GM12865 (cell line): Measurements from ENCODE around the gene PCBD1.

Experiments used
- DNase-seq: peaks from one replicate; pipeline ENCODE4 v3.0.0; 2010; ENCODE audit warnings: low read depth
- H3K4me3 ChIP-seq: 2 replicates; pipeline ENCODE4 v1.5.1; 2011; ENCODE audit warnings: mild to moderate bottlenecking, low read depth, low read length, control low read depth
- CTCF ChIP-seq: IDR thresholded peaks from 2 replicates; pipeline ENCODE4 v1.5.1; 2011; ENCODE audit warnings: low read length, control low read depth, low read depth, inconsistent platforms; ENCODE audit not compliant: insufficient read depth; ENCODE audit errors: missing control alignments

The PCBD1 gene

GRCh38 chr10:70917226-70917625, 28.9 kb upstream of the PCBD1 start:
- DNase-seq = no peak
- no peak for TF ChIP-seq CTCF
- H3K4me3 ChIP-seq = no peak overlapping the region

GRCh38 chr10:70916241-70916640, 27.9 kb upstream of the PCBD1 start:
- TF ChIP-seq CTCF = no peak
- no peak for DNase-seq
- H3K4me3 ChIP-seq = no peak overlapping the region

- H3K4me3 ChIP-seq = no peak overlapping the region
- TF ChIP-seq CTCF = no peak
- DNase-seq = no peak
These were observed 27.4 kb upstream of the PCBD1 start for GRCh38 chr10:70915806-70916205.

GRCh38 chr10:70915206-70915605, 26.8 kb upstream of the PCBD1 start:
- no peak for TF ChIP-seq CTCF

GRCh38 chr10:70914316-70914864, 26.0 kb upstream of the PCBD1 start:
- no peak for DNase-seq
- H3K4me3 ChIP-seq = no peak overlapping the region
- TF ChIP-seq CTCF = no peak

More at GRCh38 chr10:70915206-70915605, 26.8 kb upstream of the PCBD1 start:
- DNase-seq = no peak
- no peak overlapping the region for H3K4me3 ChIP-seq

GRCh38 chr10:70913893-70914240, 25.5 kb upstream of the PCBD1 start:
- no peak overlapping the region for H3K4me3 ChIP-seq
- DNase-seq = no peak
- no peak for TF ChIP-seq CTCF

- TF ChIP-seq CTCF = no peak
- no peak for DNase-seq
- no peak overlapping the region for H3K4me3 ChIP-seq
These were observed 25.0 kb upstream of the PCBD1 start for GRCh38 chr10:70913191-70913892.
